ENCODE data around the gene NXF1. TPM values are rescaled to one million over a fixed set of nuclear protein-coding genes. Genes with fewer than 3 reads are reported as not detected.

Gene NXF1
- total and polyA plus RNA-seq, 2 of the 13 experiments (the other 11 are each of a cell fraction or from before 2014, with no cell fraction given), result 30.4 to 30.9 TPM

- peak; percentile 93 for TF ChIP-seq PPARG (CRISPR knock-in tag; conservative IDR thresholded peaks at IDR 0.05)
- TF ChIP-seq CC2D1A (CRISPR knock-in tag; IDR thresholded peaks at IDR 0.05), result no peak
- TF ChIP-seq ZNF354B (CRISPR knock-in tag; IDR thresholded peaks at IDR 0.05), result no peak
- no peak for TF ChIP-seq SMAD1 (CRISPR knock-in tag; IDR thresholded peaks at IDR 0.05; ENCODE audit: borderline replicate concordance, low read depth)
- TF ChIP-seq, protein P1, sequence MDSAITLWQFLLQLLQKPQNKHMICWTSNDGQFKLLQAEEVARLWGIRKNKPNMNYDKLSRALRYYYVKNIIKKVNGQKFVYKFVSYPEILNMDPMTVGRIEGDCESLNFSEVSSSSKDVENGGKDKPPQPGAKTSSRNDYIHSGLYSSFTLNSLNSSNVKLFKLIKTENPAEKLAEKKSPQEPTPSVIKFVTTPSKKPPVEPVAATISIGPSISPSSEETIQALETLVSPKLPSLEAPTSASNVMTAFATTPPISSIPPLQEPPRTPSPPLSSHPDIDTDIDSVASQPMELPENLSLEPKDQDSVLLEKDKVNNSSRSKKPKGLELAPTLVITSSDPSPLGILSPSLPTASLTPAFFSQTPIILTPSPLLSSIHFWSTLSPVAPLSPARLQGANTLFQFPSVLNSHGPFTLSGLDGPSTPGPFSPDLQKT (CRISPR knock-in tag; IDR thresholded peaks at IDR 0.05; ENCODE audit: borderline replicate concordance), result no peak
- no peak for TF ChIP-seq ONECUT2 (CRISPR knock-in tag; IDR thresholded peaks at IDR 0.05)
- TF ChIP-seq CBX2 (IDR thresholded peaks at IDR 0.05; ENCODE audit: low read depth, low read length), result no peak
- TF ChIP-seq CBX2 (CRISPR knock-in tag; IDR thresholded peaks at IDR 0.05; ENCODE audit: low read depth), result no peak
- peak; percentile 56 for TF ChIP-seq ZNF883 (CRISPR knock-in tag; IDR thresholded peaks at IDR 0.05; ENCODE audit: not compliant biosample characterization)
- TF ChIP-seq, protein P2, sequence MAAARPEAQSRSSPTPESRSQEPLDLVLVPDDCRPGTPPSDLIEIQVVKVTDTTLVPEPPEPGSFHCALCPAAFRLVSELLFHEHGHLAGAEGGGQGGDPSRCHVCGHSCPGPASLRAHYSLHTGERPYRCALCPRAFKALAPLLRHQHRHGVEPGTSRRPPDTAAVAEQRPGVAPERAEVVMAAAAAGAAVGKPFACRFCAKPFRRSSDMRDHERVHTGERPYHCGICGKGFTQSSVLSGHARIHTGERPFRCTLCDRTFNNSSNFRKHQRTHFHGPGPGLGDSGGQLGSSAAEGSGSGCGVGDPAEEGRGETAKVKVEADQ (CRISPR knock-in tag; IDR thresholded peaks at IDR 0.05; ENCODE audit: borderline replicate concordance), result no peak; the same call in 1 of the 2 replicates
- TF ChIP-seq PAXIP1 (CRISPR knock-in tag; conservative IDR thresholded peaks at IDR 0.05), result peak; percentile 56
- no peak for TF ChIP-seq ZNF12 (CRISPR knock-in tag; IDR thresholded peaks at IDR 0.05)
- TF ChIP-seq RAD51 (IDR thresholded peaks at IDR 0.05; ENCODE audit: borderline replicate concordance), result peak; percentile 96
- TF ChIP-seq DMAP1 (CRISPR knock-in tag; IDR thresholded peaks at IDR 0.05), result peak; percentile 69; the same call in 1 of the 2 replicates
- TF ChIP-seq, protein P3, sequence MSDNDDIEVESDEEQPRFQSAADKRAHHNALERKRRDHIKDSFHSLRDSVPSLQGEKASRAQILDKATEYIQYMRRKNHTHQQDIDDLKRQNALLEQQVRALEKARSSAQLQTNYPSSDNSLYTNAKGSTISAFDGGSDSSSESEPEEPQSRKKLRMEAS (IDR thresholded peaks at IDR 0.05), result peak; percentile 68
- TF ChIP-seq ELF4 (CRISPR knock-in tag; IDR thresholded peaks at IDR 0.05; ENCODE audit: borderline replicate concordance), result no peak
- TF ChIP-seq ZBTB49 (CRISPR knock-in tag; IDR thresholded peaks at IDR 0.05; ENCODE audit: borderline replicate concordance), result no peak
- TF ChIP-seq TP53 (CRISPR knock-in tag; conservative IDR thresholded peaks at IDR 0.05), result no peak
- peak; percentile 99 for TF ChIP-seq ZNF629 (CRISPR knock-in tag; conservative IDR thresholded peaks at IDR 0.05)
These were observed 33.9 kb downstream of the NXF1 start, which contains the start of gene TAF6L (continued) for GRCh38 chr11:62771144-62772021.
